Occipital lobe (tissue), 2 donors: ENCODE measurements around the gene DPP4. TPM values are rescaled to one million over a fixed set of nuclear protein-coding genes. Genes with fewer than 3 reads are reported as not detected.

ENCODE experiments used
- DNase-seq: peaks from one replicate; lab custom pipeline; 2025; lab: John Stamatoyannopoulos, UW
- total RNA-seq: library from RNA; depleted of rRNA; stranded (reverse); fragments of >200 nt; gene quantifications from one replicate; pipeline ENCODE4 v1.2.3, GENCODE V29; 2014

Gene DPP4
- total RNA-seq: 6.4 TPM

DNA sequence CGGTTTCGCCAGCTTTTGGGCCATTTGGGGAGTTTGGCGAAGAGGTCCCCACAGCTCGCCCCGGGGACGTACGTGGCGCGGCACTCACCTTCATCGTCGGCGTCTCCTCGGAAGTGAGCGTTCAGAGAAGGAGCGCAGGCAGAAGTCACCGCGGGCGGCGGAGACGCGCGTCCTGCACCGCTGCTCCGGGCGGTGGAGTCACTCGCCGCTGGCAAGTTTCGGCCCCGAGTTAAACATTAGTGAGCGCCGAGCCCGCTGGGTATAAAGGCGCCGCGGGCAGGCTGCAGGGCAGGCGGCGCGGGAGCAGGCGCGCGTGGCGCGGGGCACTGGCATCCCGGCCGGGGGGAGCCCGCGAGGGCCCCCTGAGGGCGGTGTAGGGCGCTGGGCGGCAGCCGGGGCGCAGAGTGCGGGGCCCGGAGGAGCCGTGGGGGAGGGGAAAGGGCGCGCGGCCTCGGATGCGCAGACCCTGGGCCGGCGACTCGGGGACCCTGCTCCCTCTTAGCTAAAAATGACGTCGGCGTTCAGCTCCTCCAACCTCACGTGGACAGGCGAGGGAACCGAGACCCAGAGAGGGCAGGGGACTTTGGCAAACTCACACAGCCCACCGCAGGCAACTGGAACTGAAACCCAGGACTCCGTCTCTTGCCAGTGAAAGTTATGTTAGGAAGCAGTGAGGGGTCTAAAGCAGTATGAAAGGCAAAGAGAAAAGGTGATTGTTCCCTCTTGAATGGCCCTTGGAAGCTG, at the start of gene DPP4:
TSS of gene DPP4 (minus strand) at position 328 of the 744 bp plus-strand sequence. CDS start at position 94, 234 bp downstream.
- no peak for DNase-seq

DNA sequence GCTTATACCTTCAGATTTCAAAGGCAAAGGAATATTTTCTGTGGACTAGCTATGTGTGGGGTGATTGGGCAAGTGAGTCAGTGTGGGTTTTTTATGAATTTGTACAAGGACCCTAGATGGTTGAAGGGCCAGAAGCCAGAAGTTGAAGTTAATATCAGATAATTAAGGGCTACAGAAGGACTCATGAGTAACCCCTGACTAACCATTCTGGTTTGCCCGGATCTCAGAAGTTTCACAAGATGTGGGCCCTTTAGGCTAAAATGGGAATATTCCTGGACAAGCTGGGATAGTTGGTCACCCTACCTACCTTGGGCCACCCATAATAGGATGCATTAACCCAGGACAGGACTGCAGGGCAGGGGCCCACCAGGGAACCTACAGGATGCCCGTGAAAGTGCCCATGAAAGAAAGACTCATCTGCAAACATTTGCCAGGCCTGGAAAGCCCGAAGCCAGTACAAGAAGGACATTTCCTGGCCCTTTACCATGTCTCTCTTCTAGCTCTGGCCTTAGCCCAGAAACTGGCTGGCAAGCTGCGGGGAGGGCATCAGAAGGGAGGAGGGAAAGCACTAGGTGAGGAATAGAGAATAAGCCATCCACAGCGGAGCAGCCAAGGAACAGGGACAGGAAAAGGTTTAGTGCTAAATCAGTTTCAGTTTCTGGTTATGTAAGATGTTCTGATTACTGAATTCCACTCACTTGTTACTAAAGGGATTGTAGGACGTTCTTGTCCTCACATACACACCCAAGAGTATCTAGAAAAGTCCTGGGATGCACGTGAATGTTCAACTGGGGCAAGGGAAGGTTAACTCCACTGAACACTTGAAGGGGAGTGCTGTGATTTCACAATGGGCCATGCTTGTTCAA, 44.4 kb upstream of the DPP4 start:
- DNase-seq: peak; percentile 60

DNA sequence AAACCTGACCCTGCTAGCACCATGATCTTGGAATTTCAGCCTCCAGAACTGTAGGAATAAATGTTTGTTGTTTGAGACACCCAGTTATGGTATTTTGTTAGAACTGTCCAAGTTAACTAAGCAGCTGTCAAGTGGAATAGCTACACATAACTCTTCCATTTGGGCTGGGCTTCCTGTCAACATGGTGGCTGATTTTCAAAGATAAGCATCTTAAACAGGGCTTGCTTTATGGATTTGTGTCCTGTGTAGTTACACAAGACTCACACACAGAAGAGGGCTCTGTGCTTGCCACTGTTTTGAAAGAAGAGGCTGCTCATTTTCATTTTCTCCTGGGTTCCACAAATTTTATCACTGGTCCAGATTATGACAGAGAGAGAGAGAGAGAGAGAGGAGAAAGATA, 42.3 kb upstream of the DPP4 start:
- no peak for DNase-seq

DNA sequence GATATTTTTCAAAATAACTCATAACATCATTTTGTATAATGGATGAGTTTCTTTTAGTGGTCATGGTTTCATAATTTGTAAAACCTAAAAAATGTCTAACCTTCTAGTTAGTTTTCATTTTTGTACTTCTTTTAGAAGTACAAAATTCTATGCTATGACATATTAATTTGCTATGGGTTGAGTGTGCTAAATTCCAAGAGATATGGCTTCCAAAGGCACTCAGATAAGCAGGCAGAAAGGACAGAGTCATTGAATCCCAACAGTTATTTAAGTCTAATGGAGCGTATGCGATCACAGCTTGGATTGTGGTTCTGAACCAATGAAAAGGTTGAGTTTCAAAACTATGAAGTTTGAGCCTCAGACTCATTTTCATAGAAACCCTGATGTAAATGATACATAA, 41.1 kb upstream of the DPP4 start:
- DNase-seq: no peak

DNA sequence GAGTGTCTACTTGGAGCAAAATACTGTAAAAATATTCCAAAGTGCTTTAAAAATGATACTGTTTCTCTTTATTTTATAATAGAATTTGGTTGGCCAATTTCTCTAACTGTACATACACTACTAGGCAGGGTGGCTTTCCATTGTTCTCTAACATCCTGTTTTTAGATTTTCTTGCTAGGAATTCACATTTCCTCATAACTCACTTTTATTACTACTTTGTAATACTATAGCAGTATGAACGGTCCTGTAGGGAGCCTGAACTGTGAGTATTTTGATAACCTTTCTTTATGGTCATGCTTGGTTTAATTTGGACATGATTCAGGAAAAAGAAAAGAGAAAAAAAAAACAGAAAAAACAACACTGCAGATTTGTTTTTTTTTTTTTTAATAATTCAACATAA, 40.3 kb upstream of the DPP4 start:
- no peak for DNase-seq

DNA sequence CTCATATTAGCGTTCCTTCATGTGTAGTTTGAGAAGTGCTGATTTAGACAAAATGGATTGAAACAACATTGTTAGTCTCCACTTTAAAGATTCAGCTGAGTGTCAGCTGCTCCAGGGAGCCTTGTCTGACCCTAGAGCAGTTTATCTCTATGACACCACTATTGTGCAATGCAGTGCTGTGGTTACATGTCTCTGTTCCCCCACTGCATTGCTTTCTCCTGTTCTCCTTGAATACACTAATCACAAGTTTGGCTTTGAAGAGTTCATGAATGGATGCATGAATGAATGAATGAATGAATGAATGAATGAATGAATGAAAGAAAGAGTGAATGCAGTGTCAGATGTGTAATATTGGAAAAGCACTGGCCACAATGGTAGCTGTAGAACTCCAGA, 39.8 kb upstream of the DPP4 start:
- DNase-seq: no peak

DNA sequence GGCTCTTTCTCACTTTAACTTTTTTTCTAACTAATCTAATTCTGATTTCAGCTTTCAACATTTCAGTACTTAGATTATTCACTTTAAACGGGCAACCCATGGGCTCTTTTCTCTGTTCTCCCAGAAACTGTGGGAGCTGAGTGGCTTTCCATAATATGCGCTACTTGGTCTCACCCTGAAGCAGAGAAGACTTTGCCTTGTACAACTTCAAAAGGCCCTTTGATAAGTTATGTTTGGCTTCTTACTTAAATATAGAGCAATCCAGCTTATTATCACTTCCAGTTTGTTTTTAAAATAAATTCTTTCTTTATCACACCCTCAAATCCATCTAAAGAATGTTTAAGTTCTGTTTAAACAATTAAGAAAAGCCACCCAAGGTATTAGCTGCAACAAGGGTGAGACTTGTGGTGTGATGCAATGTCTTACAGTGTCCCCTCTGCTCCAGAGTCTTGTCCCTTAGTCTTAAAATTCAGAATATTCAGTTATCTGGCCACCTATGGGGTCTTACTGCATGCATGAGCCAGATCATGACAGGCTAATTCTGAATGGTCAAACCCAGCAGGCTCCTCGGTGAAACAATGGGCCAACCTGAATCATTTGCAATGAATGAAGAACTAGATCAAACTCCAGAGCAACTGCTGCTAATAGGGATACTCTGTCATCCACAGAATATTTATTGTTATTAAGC, 39.2 kb upstream of the DPP4 start:
- DNase-seq: no peak

DNA sequence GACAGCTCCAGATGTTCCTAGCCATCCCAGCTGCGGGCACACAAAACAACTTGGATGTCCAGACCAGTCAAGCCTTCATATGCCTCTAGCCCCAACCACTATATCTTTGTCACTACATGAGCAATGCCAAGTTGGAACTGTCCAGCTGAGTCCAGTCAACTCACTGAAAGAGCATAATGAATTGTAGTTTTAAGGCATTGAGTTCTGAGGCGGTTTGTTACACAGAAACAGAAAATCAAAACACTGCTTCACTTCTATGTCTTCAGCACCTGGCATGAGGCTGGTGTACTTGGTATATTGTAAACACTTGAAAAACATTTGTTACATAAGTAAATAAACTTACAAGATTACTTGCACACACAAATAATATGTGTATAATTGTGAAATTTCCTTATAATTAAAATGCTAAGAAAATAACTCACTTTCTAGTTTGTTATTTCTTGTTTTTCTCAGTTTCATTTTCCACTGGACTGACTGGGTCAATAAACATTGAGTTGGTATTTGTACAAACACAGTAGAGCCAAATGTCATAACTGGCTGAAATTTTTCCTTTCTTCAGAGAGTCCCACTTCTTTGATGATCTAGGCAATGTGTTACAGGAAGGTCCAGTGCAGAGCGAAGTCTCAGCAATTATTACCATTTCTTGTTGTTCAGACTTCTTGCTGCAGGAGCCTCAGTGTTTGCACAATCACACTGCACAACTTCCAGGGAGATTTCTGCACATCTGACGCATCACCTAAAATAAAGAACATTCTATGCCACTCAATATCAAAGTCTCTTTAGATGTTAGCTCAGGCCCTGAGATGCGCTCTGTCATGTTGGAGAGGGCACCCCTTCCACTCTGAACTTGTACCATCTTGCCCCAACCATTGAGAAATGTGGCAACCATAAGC, 38.2 kb upstream of the DPP4 start:
- no peak for DNase-seq

DNA sequence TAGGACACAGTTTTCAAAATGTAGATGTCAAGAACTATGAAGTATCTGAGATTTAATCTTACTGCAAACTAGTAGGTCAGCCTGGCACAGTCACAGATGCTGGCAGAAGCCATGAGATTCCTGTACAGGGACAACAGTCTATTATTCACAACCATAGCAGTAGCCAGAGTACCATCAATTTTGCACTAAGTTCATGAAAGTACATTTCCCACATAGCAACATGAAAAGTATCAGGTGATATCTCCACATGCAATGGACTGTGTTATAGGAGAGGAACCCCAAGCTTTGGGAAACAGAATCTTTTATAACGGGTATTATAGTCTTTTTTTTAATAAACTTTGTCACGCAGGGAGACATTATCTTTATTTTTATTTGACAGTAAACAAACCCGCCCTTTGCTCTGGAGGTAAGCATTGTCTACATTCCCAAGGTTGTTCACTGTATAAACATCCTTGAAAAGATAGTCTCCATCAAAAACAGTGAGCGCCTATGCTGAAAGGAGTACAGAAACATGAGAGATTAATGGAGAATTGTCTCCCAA, 33.4 kb upstream of the DPP4 start:
- DNase-seq: no peak

DNA sequence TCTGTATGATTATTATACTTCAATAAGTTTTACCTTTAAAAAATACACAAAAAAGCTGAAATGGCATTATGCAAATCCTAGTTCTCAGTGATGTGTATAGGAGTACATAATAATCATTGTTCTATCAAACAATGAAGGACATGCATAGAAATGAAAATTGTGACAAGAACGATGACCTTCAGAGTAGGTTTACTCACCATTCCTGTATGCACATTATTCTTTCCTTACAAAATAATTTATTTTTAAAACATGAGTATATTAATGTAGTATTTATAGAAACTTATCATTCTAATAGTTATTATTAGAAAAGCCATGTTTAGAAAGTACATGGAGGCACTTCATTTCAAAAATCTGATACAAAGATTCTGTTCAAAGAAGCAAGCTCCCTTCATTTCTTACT, 32.7 kb upstream of the DPP4 start:
- no peak for DNase-seq

DNA sequence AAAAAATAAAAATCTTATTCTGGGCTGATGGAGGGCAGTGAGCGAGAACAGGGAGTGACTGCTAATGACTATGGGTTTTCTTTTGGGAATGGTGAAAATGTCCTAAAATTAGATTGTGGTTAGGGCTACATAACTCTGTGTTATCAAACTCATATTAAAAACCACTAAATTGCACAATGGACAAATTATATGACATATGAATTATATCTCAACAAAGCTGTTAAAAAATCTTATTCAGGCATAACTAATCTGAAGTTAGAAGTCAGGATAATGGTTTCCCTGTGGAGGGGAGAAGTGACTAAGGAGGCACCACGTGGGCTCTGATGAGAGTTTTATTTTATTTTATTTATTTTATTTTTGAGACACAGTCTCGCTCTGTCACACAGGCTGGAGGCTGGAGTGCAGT, 32.1 kb upstream of the DPP4 start:
- no peak for DNase-seq

DNA sequence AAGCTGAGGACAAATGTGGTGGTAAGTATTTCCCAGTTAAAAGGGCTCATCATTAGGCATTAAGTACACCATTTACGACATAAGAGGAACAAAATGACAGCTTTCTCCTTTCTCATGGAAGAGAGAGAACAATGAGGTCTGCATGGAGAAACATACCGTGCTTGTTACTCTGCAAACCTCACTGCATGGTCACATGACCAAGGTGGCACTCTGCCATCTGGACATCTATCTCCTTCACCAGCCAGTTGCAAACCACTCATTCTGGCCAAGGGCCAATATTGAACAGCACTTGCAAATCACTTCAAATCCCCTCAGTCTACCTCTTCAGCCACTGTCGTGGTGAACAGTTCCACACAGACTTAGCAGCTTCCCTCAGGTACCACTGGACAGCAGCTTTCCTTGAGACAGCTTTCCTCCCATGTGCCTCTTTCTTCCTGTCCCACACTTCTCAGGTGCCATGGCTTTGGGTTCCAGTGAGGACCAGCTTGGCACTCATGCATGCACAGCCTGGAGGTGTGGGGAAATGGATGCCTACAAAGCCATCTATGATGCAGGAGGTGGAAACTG, 29.5 kb upstream of the DPP4 start:
- no peak for DNase-seq

DNA sequence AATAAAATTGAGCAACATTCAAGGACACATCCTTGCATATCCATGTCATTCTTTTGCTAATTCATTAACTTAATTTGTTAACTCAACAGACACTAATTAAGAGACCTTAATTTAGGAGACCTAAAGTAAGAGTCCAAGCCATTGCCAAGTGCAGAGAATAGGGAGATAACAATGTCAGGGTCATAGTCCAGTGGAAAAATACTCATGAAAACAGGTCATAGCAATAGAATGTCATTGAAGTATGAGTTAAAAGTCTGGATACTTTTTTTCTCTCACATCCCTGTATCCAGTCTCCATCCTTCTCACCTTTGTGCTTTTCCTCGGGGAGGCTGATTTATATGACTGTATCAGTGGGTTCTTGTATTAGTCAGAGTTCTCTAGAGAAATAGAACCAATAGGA, 26.6 kb upstream of the DPP4 start:
- DNase-seq: no peak

DNA sequence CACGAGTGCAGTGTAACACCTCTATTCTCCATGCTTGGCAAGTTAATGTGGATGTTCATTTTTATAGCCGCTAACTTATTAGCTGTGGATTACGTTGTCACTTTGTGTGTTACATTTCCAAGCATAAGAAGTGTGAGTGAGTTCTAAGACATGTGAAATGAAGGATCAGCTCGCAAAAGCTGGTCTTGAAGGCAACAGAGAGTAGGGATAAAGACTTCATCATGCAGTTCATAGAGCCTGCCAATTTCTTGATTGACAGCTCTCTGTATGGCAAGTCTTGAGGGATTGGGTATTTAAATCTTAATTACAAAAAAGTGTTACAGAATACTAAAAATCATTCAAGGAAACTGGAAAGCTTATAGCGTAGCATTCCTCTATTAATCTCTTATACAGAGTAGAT, 25.8 kb upstream of the DPP4 start:
- no peak for DNase-seq

DNA sequence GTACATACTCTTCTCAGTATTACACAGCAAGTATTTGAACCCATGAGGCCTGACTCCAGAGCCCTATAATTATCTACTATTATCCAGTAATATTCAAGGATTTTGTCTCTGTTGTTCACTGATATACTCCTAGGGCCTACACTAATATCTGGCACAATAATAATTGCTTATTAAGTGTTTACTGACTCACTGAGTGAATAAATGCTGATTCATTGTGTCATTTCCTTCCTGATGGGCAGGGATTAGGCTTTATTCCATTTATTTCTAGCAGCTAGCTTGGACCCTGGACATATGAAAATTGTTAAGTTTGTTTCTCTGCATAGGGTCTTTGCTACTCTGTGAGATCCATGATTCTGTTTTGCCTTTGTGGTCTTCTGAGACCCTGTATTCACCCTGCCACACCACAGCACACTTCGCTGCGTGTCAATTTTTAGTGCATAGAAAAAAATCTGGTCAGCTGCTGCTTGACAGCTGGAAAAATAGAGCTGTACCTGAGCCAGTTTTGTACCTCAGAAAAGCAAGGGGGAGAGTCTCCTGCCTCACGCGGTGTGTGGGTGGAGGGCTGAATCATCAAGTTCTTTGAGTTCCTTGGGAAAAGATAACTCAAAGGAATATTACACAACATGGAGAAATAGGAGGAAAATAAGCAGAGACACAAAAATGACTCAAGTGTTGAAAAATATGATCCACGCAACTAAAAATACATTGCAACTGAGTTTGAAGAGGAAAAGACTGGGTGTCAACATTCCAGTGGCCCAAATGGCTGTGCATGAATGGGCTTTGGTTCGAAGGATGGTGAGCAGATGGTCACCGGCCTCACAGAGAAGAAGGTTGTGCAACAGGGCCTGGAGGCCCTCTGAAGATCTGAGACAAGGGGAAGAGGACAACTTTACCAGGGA, 18.9 kb upstream of the DPP4 start:
- DNase-seq: peak; percentile 51

DNA sequence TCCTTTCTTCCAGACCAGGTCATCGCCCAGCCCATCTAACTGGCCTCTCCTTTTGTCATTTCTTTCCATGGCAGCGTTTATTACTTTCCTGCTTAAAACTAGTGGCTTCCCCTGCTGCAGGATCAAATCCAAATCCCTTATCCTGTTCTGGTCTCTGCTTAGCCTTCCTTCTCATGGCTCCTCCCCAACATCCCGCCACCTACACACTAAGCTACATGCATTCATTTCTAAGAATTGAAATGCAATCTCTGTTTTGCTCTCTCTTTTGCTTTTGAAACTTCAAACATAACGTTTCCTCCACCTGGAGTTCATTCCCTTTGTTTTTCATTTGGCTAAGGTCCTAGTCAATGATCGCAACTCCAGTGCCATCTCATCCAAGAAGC, 18.0 kb upstream of the DPP4 start:
- DNase-seq: peak; percentile 21

DNA sequence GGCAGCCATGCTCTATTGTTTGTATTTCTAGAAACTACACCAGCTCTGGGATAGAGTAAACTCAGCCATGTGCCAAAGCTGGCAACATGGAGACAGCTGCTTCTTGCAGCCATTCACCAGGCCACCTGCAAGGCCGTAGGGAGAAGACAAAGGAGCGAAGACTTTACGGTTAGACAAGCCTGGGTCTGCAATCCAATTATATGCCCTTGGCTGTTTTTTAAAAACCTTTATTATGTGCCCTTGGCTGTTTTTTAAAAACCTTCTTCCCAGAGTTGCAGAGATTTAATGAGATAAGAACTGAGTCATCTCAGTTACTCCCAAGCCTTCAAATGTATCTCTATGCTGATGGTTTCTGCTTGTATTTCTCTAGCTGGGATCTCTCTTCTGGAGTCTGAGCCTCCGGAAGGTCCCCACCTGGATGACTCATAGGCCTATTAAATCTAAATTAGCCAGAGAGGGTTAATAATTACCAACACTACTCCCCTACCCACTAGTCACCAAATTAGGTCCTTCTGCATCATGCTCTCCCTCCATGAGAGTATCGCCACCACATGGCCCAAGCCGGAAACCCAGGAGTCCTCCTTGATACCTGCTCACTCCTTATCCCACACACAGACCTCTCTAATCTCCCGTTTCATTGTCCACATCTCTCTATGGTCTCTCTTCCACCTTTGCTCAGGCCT, 17.5 kb upstream of the DPP4 start:
- no peak for DNase-seq

DNA sequence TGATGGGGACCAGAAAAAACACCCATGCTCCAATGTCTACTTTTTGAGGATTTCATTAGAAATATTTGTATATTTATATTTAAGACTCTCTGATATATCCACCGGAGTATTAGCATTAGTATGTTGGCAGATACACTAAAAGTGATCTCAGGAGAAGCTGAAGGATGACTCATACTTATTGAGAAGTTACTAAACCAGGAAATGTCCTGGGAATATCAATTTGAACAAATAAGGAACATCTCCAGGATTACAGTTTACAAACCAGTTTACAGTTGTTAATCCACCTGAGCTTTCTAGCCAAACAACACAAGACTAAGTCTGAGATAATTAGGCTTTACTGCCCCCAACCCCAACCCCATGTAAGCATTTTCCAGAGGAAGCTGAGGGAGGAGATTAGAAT, 16.1 kb upstream of the DPP4 start:
- DNase-seq: no peak

DNA sequence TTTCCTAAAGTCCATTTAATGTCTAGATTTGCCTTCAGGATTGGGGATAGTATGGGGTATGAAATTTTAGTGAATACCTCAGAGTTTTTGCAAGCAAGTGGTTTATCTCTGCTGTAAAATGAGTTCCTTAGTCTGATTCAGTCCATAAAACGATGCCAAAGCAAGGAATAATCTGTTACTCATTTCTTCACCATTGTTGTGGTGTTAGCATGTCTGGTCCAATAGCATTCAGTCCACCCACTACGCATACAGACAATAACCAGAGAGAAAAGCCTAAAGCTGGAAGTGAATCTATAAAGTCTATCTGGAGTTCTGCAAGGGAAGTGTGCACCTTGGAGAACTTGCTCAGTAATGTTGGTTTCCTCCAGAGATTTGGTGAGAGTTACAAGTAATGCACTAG, 12.9 kb upstream of the DPP4 start:
- DNase-seq: no peak
